ENCODE measurements around the gene PERM1.

Gene PERM1

DNA sequence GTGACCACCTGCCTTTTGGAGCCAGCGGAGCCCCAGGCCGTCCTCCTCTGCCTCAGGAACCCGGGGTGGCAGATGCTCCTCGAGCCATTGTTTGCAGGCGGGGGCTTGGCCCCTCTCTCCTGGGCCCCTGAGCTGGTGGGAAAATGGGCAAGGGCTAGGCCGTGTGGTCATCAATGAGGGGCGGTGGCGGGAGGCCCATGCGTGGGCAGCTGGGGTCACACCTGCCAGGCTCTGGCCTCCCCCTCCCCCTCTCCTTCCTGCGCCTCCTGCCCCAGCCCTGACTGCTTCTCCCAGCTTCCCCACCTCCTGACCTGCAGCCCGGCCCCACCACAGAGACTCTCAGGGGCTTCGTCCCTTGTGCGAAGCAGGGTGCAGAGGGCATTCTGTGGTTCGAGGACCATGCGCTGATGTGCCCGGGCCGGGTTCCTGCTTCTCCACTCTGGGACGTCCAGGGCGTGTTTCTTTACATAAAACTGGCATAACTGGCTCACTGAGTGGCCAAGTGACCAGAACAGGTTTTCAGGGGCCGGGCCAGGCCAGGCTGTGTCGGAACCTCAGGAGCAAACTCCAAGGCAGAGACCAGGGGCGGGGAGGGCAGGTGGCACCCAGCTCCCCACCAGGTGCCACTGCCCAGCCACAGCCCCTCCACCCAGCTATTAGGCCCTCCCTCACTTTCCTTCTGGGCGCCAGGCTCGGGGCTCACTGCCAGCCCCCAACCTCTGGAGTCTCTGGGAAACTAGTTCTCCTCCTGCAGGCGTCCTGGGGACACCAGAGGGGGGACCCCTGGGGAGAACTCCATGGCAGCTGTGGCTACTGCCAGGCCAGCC lies 48.9 kb downstream of the PERM1 start:
- no peak for DNase-seq

DNA sequence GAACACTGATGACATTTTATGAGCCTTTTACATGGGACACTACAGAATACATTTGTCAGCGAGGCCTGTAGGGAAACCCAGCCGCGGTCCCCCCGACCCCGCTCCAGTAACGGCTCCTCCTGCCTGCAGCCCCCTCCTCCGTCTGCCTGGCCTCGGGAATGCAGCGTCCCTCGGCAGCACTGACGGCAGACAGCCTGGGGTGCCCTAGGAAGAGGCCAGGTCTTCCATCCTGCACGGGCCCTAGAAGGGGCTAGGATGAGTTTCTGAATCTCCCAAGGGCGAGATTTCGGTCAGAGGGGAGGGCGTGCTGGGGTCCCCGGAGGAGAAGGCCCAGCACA lies 49.8 kb downstream of the PERM1 start:
- no peak for DNase-seq

DNA sequence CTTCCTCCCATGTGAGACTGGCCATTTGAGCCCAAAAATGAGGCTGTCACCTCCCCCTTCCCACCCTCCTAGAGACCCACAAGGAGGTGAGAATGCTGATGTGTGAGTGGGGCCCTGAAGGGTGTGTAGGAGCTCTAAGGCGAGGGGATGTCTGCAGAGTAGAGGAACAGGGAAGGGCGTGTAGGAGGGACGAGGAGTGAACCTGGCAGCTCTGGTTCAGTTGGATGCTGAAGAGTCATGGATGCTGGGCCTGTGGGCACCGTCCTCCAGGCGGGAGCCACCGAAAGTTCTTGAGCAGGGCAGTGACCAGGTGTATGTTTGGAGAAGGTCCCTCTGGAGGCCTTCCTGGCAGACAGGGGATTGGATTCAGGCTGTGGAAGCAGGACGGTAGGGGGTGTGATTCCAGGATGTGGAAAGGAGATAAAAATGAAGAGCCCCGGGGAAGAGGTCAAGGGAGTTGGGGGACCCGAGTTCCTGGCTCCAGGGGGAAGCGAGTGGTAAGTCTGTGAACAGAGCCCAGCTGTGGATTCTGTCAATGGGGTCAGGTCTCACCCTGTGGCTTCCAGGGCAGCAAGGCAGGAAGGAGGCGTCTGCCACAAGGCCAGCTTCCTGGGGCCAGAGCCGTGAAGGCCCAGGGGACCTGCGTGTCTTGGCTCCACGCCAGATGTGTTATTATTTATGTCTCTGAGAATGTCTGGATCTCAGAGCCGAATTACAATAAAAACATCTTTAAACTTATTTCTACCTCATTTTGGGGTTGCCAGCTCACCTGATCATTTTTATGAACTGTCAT lies 50.3 kb downstream of the PERM1 start:
- DNase-seq, result no peak

DNA sequence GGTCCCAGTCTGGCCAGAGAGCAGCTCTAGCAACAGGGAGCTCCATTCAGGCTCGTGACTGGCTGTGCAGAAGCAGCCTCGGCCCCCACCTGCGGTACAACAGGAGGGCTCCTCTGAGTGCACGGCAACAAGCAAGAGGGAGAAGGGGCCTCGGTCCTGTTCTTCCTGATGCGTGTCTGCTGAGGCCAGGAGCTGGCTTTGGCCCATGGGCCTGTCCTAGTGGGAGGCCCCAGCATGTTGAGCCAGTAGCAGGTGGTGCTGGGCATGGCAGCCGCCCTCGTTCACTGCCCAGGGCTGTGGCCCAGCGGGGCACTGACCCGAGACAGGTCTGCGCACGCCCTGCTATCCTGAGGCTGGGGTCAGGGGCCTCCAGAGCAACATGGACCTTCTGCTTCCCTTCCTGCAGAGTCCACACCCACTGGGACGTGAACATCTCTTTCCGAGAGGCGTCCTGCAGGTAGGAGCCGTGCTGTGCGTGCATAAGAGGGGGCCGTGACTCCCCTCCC lies 51.2 kb downstream of the PERM1 start:
- no peak for DNase-seq

DNA sequence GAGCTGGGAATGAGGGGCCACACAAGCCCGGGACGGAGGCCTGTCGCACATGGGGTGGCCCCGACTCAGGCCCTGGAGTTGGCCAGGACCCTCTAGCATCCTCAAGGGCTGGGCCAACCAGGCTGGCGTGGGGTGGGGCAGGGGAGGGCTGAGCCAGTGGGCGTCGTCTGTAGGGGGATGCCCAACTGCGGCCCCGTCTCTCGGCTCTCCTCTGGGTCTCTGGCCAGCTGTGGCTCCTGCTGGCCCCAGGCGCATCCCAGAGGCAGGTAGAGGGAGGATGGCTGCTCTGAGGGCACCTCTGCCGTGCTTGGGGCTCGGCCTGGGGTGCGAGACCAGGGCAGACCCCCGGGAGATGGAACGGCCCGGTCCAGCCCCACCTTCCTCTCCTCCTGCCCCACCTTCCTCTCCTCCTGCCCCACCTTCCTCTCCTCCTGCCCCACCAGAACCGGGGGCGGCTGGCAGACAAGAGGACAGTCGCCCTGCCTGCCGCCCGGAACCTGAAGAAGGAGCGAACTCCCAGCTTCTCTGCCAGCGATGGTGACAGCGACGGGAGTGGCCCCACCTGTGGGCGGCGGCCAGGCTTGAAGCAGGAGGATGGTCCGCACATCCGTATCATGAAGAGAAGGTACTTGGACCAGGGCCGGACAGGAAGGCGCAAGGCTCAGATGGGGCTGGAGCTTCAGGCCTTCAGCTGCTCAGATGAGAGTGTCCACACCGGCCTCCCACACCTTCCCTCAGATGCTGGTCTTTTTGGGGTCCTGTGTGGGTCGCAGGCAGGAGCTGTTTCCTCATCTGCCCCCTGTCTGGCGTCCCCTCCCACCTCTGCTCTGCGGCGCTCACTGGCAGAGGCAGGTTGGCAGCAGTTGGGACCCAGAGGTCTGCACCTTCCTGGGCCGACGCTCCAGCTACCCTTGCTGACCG lies 51.9 kb downstream of the PERM1 start:
- no peak for DNase-seq

DNA sequence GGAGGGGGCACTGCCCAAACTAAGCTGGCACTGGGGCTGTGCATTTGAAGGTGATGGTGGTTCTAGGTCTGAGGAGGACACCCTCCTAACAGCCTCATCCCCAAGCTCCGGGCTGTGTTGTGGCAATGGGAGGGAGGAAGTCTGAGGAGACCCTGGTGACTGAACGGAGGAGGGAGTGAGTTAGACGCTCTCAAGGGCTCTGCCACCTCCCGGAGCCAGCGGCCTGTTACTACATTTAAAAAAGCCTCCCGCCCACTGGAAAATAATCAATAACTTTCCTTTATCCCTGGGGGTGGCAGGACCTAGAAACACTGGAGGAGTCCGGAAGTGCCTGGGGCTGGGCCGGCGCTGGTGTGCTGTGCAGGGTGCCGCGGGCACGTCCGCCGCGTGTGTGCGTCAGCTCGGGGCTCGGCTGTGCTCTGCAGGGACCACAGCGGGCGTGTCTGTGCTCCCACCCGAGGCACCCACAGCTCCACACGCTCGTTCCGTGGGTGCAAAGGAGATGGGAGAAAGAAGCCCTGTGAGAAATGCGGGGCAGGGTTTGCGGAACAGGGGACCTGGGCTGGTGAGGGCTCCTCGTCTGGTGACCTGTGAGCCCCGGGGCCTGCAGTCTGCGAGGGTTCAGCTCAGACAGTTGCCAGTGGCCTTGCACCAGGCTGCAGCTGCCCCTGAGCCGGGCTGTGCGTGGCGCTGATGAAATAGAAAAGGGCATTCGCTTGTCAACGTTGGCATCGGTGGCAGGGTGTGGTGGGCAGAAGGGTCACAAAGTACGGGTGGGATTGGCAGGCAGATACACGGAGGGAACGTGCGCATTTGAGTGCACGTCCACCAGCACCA lies 52.9 kb downstream of the PERM1 start:
- DNase-seq, result no peak

DNA sequence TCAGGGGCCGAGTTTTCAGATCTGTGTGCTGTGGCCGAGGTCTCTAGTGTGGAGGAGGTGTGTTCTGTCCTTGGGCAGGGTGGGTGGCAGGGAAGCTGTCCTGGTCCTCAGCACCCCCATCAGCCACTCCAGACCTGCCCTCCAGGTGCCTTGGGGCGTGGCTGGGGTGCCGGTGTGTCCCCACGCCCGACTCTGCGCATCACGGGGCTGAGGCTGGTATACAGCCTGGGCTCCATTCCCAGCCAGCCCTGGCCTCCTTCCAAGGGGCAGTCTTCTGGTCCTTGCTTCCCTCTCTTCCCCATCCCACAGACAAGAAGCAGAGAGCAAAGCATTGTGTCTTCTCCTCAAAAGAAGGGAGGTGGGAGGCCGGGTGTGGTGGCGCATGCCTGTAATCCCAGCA lies 54.1 kb downstream of the PERM1 start:
- no peak for DNase-seq

DNA sequence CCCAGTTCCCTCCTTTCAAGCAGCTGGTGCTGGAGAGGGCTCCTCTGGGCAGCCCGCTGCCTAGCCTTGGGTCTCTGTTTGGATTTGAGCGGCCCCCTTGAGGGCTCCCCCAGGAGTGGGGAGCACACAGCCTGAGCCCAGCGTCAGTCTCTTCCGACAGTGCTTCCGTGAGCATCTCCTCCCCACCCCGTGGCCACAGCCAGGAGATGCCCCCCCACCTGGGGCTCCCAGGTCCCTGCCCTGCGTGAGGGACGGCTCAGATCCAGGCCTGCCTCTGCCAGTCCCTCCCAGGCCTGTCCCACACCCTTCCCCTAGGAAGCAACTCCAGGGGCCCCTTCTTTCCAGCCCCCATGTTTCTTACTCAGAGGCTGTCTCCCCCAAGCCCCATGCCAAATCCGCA lies 54.7 kb downstream of the PERM1 start:
- DNase-seq, result no peak

DNA sequence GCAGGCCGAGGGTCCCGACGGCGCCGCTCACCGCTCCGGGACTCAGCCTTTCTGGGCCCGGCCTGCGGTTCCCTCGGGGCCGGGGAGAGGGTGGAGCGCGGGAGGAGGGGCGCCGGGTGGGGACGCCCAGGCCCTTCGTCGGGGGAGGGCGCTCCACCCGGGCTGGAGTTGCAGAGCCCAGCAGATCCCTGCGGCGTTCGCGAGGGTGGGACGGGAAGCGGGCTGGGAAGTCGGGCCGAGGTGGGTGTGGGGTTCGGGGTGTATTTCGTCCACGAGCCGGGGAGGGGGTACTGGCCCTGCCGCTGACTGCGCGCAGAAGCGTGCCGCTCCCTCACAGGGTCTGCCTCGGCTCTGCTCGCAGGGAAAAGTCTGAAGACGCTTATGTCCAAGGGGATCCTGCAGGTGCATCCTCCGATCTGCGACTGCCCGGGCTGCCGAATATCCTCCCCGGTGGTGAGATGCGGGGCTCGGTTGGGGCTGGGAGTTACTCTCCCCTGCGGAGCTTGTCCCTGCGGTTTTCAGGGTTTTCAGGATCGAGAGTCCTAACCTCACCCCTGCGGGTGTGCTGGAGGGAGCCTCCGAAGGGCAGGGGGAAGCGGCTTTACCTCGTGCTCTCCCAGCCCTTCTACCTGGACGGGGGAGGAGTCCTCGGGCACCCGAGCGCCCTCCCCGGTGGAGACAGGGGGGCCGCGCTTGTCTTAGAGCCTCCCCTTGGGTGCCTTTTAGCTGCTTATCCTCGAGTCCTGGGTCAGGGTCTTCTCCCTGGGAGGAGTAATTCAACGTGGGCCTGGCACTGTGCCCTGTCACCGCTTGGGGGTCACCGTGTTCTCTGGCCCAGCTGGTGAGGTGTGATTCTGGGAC lies 56.1 kb downstream of the PERM1 start:
- no peak for DNase-seq
